C4-2B (cell line): Measurements from ENCODE around the gene ACBD5.

ENCODE experiments used
- CTCF ChIP-seq: fragments of 450-650 bp; conservative IDR thresholded peaks from 2 replicates; pipeline ENCODE4 v1.5.1; 2017; ENCODE audit warnings: mild to moderate bottlenecking
- ZFX ChIP-seq: fragments of 450-650 bp; IDR thresholded peaks from 2 replicates; pipeline ENCODE4 v1.6.1; 2017

GRCh38 chr10:27223964-27224363 is 16.6 kb downstream of the ACBD5 start:
- TF ChIP-seq CTCF (peak; percentile 86), ZFX (no peak)
